Esophagus squamous epithelium (tissue), 4 donors: ENCODE measurements around the gene INSRR.

Experiments used
- CTCF ChIP-seq, 6 experiments: fragments of 450-650 bp in 4 of 6; fragments of 200-600 bp in 2 of 6; sonication (generic) in 2 of 6; IDR thresholded peaks; one replicate each; pipeline ENCODE4 v1.5.1; 2016 to 2019; ENCODE audit warnings: antibody characterized with exemption in 6 of 6, mild to moderate bottlenecking in 4 of 6, moderate library complexity in 4 of 6
- POLR2A ChIP-seq, 4 donors: fragments of 450-650 bp; IDR thresholded peaks; one replicate each; pipeline ENCODE4 v1.6.1; 2017; ENCODE audit warnings: antibody characterized with exemption in 4 of 4, mild to moderate bottlenecking in 4 of 4, moderate library complexity in 3 of 4

DNA sequence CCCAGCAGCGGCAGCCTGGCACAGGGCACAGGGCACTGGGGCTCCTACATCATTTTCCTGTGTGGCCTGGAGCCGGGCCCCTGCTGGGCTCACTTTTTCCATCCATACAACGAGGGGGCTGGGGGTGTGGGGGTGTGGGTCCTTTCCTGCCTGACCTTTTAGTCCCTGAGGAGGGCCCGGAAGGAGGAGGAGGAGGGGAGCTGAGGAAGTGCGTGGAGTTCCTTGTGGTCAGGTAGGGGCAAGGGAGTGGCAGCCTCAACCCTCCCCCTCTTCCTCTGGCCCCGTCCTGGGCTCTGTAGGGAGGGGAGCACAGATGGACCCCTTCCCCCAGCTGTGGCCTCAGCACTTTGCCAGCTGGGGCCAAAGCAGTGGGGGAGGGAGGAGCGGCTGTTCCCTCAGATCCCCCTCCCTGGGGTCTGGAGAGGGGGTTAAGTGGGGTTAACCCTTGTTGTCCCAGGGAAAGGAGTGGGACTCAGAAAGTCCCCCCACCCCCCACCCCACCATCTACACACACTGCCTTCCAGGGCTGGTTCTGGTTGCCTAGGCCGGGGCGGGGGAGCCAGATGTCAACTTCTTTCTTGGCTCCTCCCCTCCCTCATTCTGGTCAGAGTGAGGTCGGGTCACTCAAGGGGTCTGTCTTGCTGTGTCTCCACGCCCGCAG is 7.5 kb upstream of the INSRR start:
- TF ChIP-seq CTCF (IDR thresholded peaks at IDR 0.05) (no peak), POLR2A (IDR thresholded peaks at IDR 0.05) (no peak)
